ENCODE measurements around the gene WDR54. TPM values are rescaled to one million over a fixed set of nuclear protein-coding genes. Genes with fewer than 3 reads are reported as not detected.
A peak's percentile ranks its signal among the peaks of the same experiment; 100 is the strongest.
"Not testable (repeated sequence)": the region's sequence is repeated elsewhere in the genome, so short reads cannot be mapped to it uniquely, and the experiment has no call there.

The WDR54 gene
- total RNA-seq, 2 donors from 2014 or later = 4.1 to 5.5 TPM

GRCh38 chr2:74396149-74396548 is 25.4 kb upstream of the WDR54 start:
- intact Hi-C loops (cut with DNase I) = no loop called here
- ATAC-seq = no peak

DNA sequence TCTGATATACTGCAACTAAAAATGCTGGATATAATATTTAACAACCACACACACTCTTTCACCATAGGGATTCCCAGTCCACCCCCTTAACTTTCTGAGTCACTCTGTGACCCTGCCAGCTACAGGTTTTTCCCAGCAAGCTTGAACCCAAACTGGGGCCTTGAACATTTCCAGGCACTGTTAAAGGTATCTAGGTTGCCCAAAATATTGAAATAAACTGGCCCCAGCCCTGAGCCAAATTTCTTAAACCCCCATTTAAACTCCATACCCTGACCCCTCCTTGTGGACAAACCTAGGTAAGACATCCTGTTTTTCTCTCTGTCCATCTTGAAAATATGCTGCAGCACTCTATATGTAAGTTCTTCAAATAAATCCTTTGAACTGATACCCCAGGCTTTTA is 21.7 kb upstream of the WDR54 start:
- ATAC-seq (peak in 1 of 2 donors; percentile 22), DNase-seq (no peak)
- intact Hi-C loops (cut with DNase I) = no loop called here

More at GRCh38 chr2:74396149-74396548, 25.4 kb upstream of the WDR54 start:
- no peak for DNase-seq

GRCh38 chr2:74401891-74402290 is 19.6 kb upstream of the WDR54 start:
- ATAC-seq (no peak), DNase-seq (no peak)
- intact Hi-C loops (cut with DNase I) = no loop called here

DNA sequence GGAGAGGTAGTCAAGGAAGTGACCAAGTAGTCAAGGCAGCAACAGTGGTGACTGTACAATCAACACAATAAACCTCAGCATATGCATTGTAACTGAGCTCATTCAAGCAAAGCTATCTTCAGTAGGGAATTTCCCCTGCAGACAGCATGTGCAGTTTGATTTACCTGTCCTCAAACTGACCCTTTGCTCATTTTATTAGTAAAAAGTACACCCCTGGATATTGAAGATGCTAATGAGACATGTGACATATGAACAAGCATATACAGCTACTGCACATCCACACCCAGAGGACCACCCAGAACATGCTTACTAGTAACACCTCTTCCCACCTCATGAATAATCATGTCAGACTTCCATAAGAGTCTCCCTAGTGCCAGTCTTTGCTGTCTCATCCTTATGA is 15.5 kb upstream of the WDR54 start:
- DNase-seq (no peak), ATAC-seq (no peak)
- intact Hi-C loops (cut with DNase I) = no loop called here

DNA sequence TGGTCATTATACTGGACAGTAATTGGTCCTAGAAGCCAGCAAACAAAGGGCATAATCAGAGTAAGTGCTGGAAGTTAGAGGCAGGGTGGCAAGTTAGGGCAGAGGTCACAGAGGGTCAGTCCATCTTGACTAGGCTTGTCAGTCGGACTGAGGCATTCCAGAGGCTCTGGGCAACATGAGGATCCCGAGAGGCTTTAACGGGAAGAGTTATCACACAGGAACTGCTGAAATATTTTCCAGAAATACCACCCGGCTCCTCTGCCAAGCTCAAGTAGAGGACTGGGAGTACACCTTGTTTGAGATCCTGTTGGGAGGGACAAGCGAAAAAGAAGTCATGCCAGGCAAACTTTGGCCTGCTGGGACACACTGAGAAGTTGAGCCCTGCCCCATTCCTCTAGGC is 13.8 kb upstream of the WDR54 start:
- no peak for ATAC-seq
- DNase-seq = no peak
- intact Hi-C loops (cut with DNase I) = no loop called here

- DNase-seq (no peak), ATAC-seq (no peak)
- intact Hi-C loops (cut with DNase I) = no loop called here
These were observed 8.4 kb upstream of the WDR54 start for GRCh38 chr2:74413001-74413698.

GRCh38 chr2:74414441-74414840 is 7.1 kb upstream of the WDR54 start:
- intact Hi-C loops (cut with DNase I) = no loop called here
- ATAC-seq (peak; percentile 9 to 33), DNase-seq (no peak)

DNA sequence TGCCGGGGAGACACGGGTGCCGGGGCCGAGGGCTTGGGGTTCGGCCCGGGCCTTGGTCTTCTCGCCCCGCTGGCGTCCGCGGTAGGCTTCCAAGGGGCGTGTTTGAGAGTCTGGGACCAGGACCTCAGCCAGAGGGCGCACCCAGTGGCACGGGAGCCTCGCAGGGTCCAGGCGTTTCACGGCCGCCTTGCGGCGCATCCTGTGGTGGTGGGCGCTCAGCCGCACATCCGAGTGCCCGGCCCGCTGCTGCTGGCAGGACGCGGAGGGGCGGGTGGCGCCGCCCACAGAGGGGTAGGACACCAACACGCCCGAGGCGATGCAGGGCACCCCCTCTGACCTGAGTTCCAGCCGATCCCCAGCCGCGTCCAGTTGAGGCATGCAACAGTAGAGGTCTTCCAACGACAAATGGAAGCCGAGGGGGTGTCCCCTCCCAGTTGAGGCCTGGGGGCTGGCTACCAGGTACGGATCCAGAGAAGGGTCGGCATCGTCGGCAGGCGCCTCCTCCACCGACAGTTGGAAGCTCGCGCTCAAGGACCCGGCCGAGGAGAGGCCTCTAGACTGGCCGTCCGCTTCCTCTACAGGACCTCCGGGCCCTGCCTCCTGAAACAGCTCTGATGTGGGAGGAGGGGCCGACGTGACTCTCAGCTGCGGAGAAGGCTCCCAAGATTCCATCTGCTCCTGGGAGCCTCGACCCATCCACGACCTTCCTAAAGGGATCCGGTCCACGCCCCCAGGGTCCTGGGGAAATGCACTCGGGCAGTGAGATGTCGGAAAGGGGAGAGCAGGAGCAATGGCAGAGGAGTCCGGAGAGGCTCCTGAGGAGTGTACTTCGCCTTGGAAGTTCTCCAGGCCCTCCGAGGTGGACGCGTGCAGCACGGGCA is 6.4 kb upstream of the WDR54 start:
- DNase-seq = peak; percentile 78
- intact Hi-C loops (cut with DNase I) = no loop called here
- peak; percentile 82 to 84 for ATAC-seq

GRCh38 chr2:74415762-74416395 is 5.7 kb upstream of the WDR54 start:
- intact Hi-C loops (cut with DNase I) = no loop called here
- ATAC-seq (peak in 1 of 2 donors; percentile 18), DNase-seq (no peak)

DNA sequence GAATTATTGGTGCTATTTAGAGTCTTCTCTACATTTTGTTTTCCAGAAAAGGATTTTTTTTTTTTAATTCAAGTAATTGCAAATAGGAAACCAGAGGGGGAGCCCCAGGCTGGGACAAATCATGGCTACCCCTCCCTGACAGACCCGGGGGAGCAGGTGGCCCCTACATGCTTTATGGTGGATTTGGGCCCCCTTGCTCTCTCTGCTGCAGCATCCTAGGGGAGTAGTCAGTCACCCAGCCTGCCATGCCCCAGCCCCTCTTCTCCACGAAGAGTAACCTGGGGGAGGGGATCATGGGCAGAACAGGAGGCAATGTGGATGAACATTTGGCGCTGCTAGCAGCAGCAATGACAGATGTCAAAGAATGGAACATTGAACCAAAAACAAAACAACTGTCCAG is 4.8 kb upstream of the WDR54 start:
- no peak for DNase-seq
- intact Hi-C loops (cut with DNase I) = no loop called here
- no peak for ATAC-seq

- no peak for ATAC-seq
- intact Hi-C loops (cut with DNase I) = no loop called here
- DNase-seq = no peak
These were observed 4.3 kb upstream of the WDR54 start for GRCh38 chr2:74417197-74417596.

DNA sequence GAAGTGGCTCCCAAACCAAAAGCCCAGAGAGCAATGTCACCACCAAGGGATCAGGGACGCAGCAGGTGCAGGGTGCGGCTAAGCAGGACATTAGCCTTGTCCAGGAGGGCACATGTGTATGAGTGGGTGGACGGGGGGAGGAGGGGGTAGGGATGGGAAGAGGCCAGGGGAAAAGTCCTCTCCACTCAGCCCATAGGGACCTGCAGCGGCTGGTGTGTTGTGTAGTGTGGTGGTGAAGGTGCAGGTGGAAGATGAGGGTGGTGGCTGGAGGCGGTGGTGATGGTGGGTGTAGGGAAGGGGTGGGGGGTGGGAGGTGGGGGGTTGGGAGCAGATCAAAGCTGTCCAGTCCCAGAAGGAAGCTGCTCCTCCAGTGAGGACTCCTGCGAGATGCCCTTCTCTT is 3.8 kb upstream of the WDR54 start:
- intact Hi-C loops (cut with DNase I) = no loop called here
- ATAC-seq = no peak

GRCh38 chr2:74418312-74418711 is 3.2 kb upstream of the WDR54 start:
- DNase-seq = peak; percentile 69
- no peak for ATAC-seq
- intact Hi-C loops (cut with DNase I) = no loop called here

More for the DNA sequence above, 3.8 kb upstream of the WDR54 start:
- DNase-seq = no peak

- ATAC-seq (no peak), DNase-seq (no peak)
- intact Hi-C loops (cut with DNase I) = no loop called here
These were observed 2.2 kb upstream of the WDR54 start for GRCh38 chr2:74419345-74419744.

GRCh38 chr2:74420006-74420405 is 1.5 kb upstream of the WDR54 start:
- ATAC-seq = no peak
- intact Hi-C loops (cut with DNase I) = no loop called here
- no peak for DNase-seq

GRCh38 chr2:74420443-74421103 is 957 bp upstream of the WDR54 start:
- intact Hi-C loops (cut with DNase I); ATAC-seq; DNase-seq: not testable (repeated sequence)

GRCh38 chr2:74423231-74424095 is 1.9 kb downstream of the WDR54 start:
- DNase-seq (no peak), ATAC-seq (no peak)
- intact Hi-C loops (cut with DNase I) = no loop called here

GRCh38 chr2:74424139-74424992 is 2.8 kb downstream of the WDR54 start:
- DNase-seq = no peak
- intact Hi-C loops (cut with DNase I) = no loop called here
- no peak for ATAC-seq

Measured in left cardiac atrium (tissue), 4 donors.